Measurements from ENCODE around the gene TMEM183A. TPM values are rescaled to one million over a fixed set of nuclear protein-coding genes. Genes with fewer than 3 reads are reported as not detected.

TMEM183A gene
- total RNA-seq, 1 donor from 2014 or later = 75.8 TPM

DNA sequence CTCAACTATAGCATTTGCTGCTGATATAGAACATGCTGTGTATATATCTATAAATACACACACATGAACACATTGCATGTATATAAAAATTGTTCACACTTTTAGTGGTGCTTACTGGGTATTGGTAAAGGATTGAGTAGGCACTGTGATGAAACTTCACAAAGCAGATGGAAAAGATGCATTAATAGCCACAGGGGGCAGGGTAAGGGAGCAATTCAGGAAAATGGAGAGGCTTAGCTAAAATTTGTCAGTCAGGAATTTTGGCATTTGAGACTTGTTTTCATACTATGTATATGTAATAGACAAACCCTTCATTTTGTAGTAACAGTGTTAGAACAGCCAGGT lies 18.5 kb downstream of the TMEM183A start:
- peak overlapping the region; percentile 82 for H3K4me3 Mint-ChIP-seq
- DNase-seq (ENCODE audit: extremely low spot score, unreplicated experiment) = no peak
- H3K27me3 Mint-ChIP-seq = peaks cover 39% of the 10 kb centered on the region
- H3K36me3 Mint-ChIP-seq = peaks cover 14% of the 10 kb centered on the region
- no peaks in the 10 kb centered on the region for H3K9me3 Mint-ChIP-seq
- H3K27ac Mint-ChIP-seq = peak overlapping the region; percentile 68
- TF ChIP-seq, protein P1, sequence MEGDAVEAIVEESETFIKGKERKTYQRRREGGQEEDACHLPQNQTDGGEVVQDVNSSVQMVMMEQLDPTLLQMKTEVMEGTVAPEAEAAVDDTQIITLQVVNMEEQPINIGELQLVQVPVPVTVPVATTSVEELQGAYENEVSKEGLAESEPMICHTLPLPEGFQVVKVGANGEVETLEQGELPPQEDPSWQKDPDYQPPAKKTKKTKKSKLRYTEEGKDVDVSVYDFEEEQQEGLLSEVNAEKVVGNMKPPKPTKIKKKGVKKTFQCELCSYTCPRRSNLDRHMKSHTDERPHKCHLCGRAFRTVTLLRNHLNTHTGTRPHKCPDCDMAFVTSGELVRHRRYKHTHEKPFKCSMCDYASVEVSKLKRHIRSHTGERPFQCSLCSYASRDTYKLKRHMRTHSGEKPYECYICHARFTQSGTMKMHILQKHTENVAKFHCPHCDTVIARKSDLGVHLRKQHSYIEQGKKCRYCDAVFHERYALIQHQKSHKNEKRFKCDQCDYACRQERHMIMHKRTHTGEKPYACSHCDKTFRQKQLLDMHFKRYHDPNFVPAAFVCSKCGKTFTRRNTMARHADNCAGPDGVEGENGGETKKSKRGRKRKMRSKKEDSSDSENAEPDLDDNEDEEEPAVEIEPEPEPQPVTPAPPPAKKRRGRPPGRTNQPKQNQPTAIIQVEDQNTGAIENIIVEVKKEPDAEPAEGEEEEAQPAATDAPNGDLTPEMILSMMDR (conservative IDR thresholded peaks at IDR 0.05) = no peak
- peaks cover 10% of the 10 kb centered on the region for H3K4me1 Mint-ChIP-seq (ENCODE audit: unreplicated experiment)

DNA sequence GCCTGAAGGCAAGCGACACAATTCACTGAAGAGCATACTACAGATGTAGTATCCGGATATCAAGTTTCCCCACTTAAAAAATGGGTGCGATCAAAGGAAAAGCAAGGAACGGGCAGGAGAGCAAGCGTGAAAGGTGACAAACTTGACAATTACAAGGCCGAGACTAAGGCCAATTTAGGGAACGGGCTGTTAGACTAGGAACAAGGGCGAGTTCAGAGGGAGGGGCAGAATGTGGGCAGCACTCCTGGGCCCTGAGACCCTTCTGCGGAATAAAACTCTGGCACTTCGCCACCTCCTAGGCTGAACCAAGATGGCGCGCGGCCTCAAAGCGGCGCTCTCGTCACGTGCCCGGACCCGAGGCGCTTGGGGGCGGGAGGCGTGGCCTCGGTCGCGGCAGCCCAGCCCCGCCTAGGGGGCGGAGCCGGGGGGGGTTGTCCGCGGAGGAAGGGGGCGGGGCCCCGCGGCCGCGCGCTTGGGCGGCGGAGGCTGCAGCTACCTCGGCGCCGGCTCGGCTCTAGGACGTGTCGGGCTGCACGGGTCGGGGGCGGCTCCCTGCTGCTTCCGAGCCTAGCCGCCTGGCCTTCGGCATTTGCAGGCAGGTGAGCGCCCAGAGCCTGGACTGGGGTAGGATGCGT lies 19.0 kb downstream of the TMEM183A start, which contains the start of gene PPFIA4:
PPFIA4 (plus strand) TSS at position 461 of the 635 bp plus-strand sequence. CDS start 12,518 bp downstream, outside the sequence.
- peaks cover 12% of the 10 kb centered on the region for H3K36me3 Mint-ChIP-seq
- H3K9me3 Mint-ChIP-seq = no peaks in the 10 kb centered on the region
- H3K4me3 Mint-ChIP-seq = peak within 1 kb of the TSS; percentile 82
- peaks cover 10% of the 10 kb centered on the region for H3K4me1 Mint-ChIP-seq (ENCODE audit: unreplicated experiment)
- peaks cover 42% of the 10 kb centered on the region for H3K27me3 Mint-ChIP-seq
- H3K27ac Mint-ChIP-seq = peak within 1 kb of the TSS; percentile 68
- TF ChIP-seq, protein P1 (conservative IDR thresholded peaks at IDR 0.05) = no peak
- DNase-seq (ENCODE audit: extremely low spot score, unreplicated experiment) = peak; percentile 94

DNA sequence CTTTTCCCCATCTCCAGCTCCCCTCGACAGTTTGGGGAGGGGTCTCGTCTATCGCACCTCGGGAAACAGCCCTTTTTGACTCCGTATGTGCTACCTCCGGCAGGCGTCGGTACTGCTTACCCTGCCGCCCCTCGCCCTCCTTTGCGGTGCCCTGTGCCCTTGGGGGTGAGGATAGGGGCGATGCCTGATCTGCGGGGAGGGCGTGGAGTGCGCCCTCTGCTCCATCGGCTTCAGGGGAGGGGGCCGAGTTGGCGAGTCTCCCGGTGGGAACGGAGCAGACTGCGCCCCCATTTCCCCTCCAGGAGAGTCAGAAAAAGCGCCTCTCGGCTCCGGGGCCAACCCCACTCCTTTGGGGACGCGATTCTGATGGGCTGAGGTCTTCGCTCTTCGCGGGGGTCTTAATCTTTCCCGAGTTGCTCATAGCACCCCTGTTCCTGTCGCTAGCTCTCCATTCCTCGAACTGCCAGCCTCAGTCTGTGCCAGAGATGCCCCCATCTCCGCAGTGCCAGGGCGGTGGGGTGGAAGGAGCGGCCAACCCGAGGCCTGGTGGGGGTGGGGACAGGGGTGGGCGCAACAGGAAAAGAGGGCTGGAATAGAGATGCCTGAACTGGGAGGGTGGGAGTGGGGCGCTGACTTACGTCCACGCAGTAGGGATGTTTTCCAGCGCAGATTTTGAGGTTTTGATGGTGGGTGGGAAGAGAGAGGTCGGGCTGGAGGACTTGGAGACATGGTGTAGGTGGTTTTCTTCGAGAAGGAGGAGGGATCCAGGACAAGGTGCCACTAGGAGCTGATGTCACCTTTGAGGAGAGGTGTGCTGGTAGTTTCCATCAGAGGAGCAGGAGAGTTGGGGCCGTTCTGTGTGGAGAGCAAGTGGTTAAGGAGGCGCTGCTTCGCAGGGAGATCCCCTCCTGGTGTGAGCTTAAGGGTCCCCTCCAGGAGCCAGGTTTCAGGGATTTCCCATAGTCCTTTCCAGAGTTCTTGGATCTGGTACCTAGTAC lies 19.8 kb downstream of the TMEM183A start:
- peaks cover 50% of the 10 kb centered on the region for H3K27me3 Mint-ChIP-seq
- no peak overlapping the region for H3K27ac Mint-ChIP-seq
- TF ChIP-seq, protein P1 (conservative IDR thresholded peaks at IDR 0.05) = peak; percentile 49
- H3K36me3 Mint-ChIP-seq = peaks cover 9% of the 10 kb centered on the region
- H3K4me1 Mint-ChIP-seq (ENCODE audit: unreplicated experiment) = peaks cover 10% of the 10 kb centered on the region
- no peak for DNase-seq (ENCODE audit: extremely low spot score, unreplicated experiment)
- H3K9me3 Mint-ChIP-seq = no peaks in the 10 kb centered on the region
- peak overlapping the region; percentile 81 for H3K4me3 Mint-ChIP-seq

DNA sequence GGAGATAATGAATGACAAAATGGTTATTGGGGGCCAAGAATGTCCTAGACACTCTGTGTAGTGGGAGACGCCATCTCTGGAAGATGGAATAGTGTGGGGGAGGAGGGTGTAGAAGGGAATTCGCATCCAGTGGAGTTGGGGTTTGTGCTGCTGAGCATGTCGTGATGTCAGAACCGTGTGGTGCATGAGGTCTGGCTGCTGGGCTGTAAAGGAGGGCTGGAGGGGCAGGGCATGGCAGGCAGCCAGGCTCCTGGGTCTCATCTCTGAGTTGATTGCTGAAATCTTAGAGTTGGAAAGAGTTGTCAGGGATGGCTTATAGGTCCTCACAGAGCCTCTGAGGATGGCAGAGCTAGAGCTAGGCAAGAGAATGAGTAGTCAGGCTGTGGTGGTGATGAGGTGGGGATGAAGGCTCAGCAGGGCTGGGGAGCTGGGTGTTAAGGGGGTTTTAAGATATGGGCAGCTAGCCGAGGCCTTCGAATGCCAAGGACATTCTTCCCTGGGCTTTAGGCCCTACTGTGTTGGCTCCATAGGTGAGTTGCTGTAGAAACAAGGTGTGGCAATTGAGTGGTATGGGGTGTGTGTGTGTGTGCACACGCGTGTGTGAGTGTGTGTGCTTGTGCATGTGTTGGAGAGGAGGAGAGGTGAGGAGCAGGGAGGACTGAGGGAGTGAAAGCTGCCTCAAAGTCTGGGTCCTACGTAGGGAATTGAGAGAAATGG lies 21.1 kb downstream of the TMEM183A start:
- TF ChIP-seq, protein P1 (conservative IDR thresholded peaks at IDR 0.05) = no peak
- Mint-ChIP-seq H3K9me3 (no peaks in the 10 kb centered on the region), H3K36me3 (peaks cover 9% of the 10 kb centered on the region), H3K4me3 (peak overlapping the region; percentile 81), H3K4me1 (ENCODE audit: unreplicated experiment) (peaks cover 10% of the 10 kb centered on the region), H3K27me3 (peaks cover 50% of the 10 kb centered on the region), H3K27ac (no peak overlapping the region)
- DNase-seq (ENCODE audit: extremely low spot score, unreplicated experiment) = no peak

DNA sequence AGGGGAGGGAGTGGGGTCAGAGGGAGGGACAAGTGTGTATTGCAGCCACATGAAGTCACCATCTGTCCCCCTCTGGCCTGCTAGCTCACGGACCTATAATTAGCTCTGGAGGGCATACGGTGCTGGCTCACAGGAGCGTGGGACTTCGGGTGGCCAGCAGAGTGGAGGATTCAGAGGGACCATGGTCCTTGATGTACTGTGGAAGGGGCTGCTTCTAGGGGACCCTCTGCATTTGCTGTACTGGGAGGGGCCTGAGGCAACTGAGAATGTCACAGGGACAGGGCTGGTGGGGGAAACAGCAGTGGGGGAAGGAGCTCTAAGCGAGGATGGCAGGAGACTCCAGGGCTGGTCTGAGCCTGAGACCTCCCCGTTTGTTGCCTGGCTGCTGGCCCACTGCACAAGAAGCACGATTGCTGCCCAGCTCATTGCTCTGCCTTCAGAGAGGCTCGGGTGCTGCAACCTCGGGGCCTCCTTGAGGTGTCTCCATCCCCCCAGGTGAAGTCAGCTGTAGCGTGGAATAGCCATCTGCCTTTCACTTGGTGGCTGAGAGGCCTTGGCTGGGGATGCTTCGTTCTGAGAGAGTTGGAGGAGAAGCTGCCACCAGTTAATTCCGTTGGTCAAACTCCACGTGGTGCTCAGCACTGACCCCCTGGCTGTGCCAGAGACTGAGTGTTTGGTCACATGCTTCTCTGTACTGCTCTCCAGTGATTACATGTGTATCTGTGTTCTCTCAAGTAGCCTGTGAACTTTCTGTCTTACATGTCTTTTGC lies 21.8 kb downstream of the TMEM183A start:
- Mint-ChIP-seq H3K27me3 (peaks cover 52% of the 10 kb centered on the region), H3K36me3 (peaks cover 9% of the 10 kb centered on the region), H3K9me3 (no peaks in the 10 kb centered on the region), H3K4me3 (no peak overlapping the region), H3K27ac (no peak overlapping the region), H3K4me1 (ENCODE audit: unreplicated experiment) (peaks cover 10% of the 10 kb centered on the region)
- no peak for DNase-seq (ENCODE audit: extremely low spot score, unreplicated experiment)
- TF ChIP-seq, protein P1 (conservative IDR thresholded peaks at IDR 0.05) = no peak
